MM.1S (cell line): ENCODE measurements around the gene KIAA1755.

ENCODE experiments used
- DNase-seq: peaks from one replicate; pipeline ENCODE4 v3.0.0-alpha.2; 2015
- H2AFZ ChIP-seq: fragments of 300-600 bp; sonication (generic); 2 replicates; pipeline ENCODE4 v1.6.0; 2016; ENCODE audit warnings: antibody characterized with exemption, low read length
- H3F3A ChIP-seq: fragments of 300-600 bp; sonication (generic); 2 replicates; pipeline ENCODE4 v1.6.1; 2016; ENCODE audit warnings: mild to moderate bottlenecking, antibody characterized with exemption, low read length, moderate library complexity, mixed read lengths; ENCODE audit not compliant: insufficient read depth
- H3K27ac ChIP-seq: fragments of 300-600 bp; sonication (generic); 2 replicates; pipeline ENCODE4 v1.5.1; 2016; ENCODE audit warnings: mild to moderate bottlenecking, low read length
- H3K27me3 ChIP-seq: fragments of 300-600 bp; sonication (generic); replicated peaks from 2 replicates; pipeline ENCODE4 v1.6.0; 2016; ENCODE audit warnings: low read length; ENCODE audit not compliant: insufficient read depth
- H3K36me3 ChIP-seq: fragments of 300-600 bp; sonication (generic); replicated peaks from 2 replicates; pipeline ENCODE4 v1.6.1; 2016; ENCODE audit warnings: mild to moderate bottlenecking, low read length, mixed read lengths; ENCODE audit not compliant: insufficient read depth
- H3K4me1 ChIP-seq: fragments of 300-600 bp; sonication (generic); 2 replicates; pipeline ENCODE4 v1.6.1; 2016; ENCODE audit warnings: low read length, mixed read lengths
- H3K4me2 ChIP-seq: fragments of 300-600 bp; sonication (generic); 2 replicates; pipeline ENCODE4 v1.6.0; 2016; ENCODE audit warnings: low read depth, low read length
- H3K4me3 ChIP-seq: fragments of 300-600 bp; sonication (generic); 2 replicates; pipeline ENCODE4 v1.5.1; 2016; ENCODE audit warnings: low read length, mixed read lengths
- H3K79me2 ChIP-seq: fragments of 300-600 bp; sonication (generic); 2 replicates; pipeline ENCODE4 v1.6.1; 2016; ENCODE audit warnings: mixed run types, low read length, mixed read lengths
- H3K9ac ChIP-seq: fragments of 300-600 bp; sonication (generic); 2 replicates; pipeline ENCODE4 v1.6.1; 2016; ENCODE audit warnings: low read length, mixed read lengths
- H3K9me2 ChIP-seq: fragments of 300-600 bp; sonication (generic); replicated peaks from 2 replicates; pipeline ENCODE4 v1.6.1; 2016; ENCODE audit warnings: mild to moderate bottlenecking, low read length, mixed read lengths; ENCODE audit not compliant: insufficient read depth
- H3K9me3 ChIP-seq: fragments of 300-600 bp; sonication (generic); replicated peaks from 2 replicates; pipeline ENCODE4 v1.6.1; 2016; ENCODE audit warnings: mild to moderate bottlenecking, low read length, mixed read lengths; ENCODE audit not compliant: insufficient read depth
- H4K20me1 ChIP-seq: fragments of 300-600 bp; sonication (generic); 2 replicates; pipeline ENCODE4 v1.6.1; 2016; ENCODE audit warnings: mild to moderate bottlenecking, low read length, moderate library complexity, mixed read lengths; ENCODE audit not compliant: insufficient read depth
- EZH2 ChIP-seq: fragments of 300-600 bp; sonication (generic); optimal IDR thresholded peaks from 2 replicates; pipeline ENCODE3; 2017; ENCODE audit warnings: low read depth, mild to moderate bottlenecking, antibody characterized with exemption, low read length, mixed read lengths
- EZH2phosphoT487 ChIP-seq: fragments of 300-600 bp; sonication (generic); IDR thresholded peaks from 2 replicates; pipeline ENCODE4 v1.6.1; 2018; ENCODE audit warnings: antibody characterized with exemption, low read length
- TF ChIP-seq, protein P1 (sequence below): fragments of 300-600 bp; sonication (generic); IDR thresholded peaks from 2 replicates; pipeline ENCODE4 v1.5.1; 2016; ENCODE audit warnings: antibody characterized with exemption, low read length, mixed read lengths

KIAA1755 gene

DNA sequence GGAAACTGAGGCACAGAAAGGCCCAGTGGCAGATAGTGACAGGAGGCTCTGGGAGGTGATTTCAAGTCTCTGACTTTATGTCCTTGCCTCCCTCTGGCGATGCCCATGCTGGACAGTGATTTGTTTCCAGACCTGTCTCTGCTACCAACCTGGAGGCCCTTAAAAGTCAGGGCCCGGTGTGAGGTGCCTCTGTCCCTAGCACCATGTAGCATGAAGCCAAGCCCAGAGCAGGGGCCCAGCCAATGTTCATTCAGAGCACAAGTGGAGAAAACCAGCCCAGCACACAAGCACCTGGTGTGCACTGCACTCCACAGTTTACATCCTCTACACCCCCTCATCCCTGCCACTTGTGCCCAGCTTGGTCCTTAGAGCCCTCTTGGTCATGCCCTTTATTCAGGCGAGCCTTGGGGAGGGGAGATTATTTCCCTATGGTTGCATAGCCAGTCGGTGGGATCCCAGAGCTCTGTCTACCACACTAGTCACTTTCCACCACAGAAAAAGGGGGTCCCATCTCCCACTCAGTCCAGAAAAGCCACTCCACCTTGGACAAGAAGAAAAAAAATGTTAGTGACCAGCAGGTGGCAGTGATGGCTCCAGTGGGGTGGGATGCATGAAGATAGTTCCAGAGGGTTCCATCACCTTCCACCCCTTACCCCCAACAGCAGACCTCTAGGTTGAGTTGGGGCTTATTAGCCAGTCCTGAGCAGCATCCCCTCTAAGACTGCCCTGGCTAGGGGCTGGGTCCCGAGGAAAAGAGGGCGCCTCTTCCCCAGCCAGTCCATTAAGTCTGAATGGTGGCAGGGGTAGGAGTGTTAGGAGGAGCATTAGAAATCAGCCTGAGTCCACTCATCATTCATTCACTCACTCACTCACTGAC, 30.9 kb downstream of the KIAA1755 start:
- H4K20me1 ChIP-seq = no peaks in the 10 kb centered on the region
- H3K9me3 ChIP-seq = no peaks in the 10 kb centered on the region
- H3K79me2 ChIP-seq = no peaks in the 10 kb centered on the region
- peaks cover 10% of the 10 kb centered on the region; the same call in 1 of the 2 replicates for H3F3A ChIP-seq
- no peak overlapping the region for H3K9ac ChIP-seq
- H3K36me3 ChIP-seq = no peaks in the 10 kb centered on the region
- no peak for DNase-seq
- H3K4me3 ChIP-seq = no peak overlapping the region
- H2AFZ ChIP-seq = no peak overlapping the region
- TF ChIP-seq, protein P1, sequence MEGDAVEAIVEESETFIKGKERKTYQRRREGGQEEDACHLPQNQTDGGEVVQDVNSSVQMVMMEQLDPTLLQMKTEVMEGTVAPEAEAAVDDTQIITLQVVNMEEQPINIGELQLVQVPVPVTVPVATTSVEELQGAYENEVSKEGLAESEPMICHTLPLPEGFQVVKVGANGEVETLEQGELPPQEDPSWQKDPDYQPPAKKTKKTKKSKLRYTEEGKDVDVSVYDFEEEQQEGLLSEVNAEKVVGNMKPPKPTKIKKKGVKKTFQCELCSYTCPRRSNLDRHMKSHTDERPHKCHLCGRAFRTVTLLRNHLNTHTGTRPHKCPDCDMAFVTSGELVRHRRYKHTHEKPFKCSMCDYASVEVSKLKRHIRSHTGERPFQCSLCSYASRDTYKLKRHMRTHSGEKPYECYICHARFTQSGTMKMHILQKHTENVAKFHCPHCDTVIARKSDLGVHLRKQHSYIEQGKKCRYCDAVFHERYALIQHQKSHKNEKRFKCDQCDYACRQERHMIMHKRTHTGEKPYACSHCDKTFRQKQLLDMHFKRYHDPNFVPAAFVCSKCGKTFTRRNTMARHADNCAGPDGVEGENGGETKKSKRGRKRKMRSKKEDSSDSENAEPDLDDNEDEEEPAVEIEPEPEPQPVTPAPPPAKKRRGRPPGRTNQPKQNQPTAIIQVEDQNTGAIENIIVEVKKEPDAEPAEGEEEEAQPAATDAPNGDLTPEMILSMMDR = peak; percentile 46
- TF ChIP-seq EZH2phosphoT487 = no peak
- TF ChIP-seq EZH2 = no peak
- H3K27ac ChIP-seq = no peak overlapping the region
- no peak overlapping the region for H3K4me2 ChIP-seq
- H3K9me2 ChIP-seq = no peaks in the 10 kb centered on the region
- H3K27me3 ChIP-seq = no peaks in the 10 kb centered on the region
- peaks cover 24% of the 10 kb centered on the region for H3K4me1 ChIP-seq

DNA sequence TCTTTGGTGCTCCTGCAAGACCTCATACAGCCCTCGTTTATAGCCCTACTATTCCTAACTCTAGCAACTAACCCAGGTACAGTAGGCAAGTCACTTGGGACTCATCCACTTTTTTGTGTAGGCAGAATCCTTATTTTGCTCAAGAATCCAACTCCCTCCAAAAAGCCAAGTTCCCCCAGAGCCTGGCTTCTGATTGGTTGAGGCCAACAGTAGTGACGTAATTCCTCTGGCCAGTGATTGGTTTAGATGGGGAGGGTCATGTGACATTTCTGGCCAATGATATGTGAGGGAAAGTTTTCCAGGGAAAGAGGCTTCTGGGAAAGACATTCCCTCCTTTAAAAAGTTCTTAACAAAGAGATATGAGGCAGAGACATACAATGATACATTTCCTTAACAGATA, 32.1 kb downstream of the KIAA1755 start:
- H3K36me3 ChIP-seq = no peaks in the 10 kb centered on the region
- H3K4me3 ChIP-seq = no peak overlapping the region
- peaks cover 10% of the 10 kb centered on the region; the same call in 1 of the 2 replicates for H3F3A ChIP-seq
- DNase-seq = no peak
- H3K79me2 ChIP-seq = no peaks in the 10 kb centered on the region
- no peaks in the 10 kb centered on the region for H3K27me3 ChIP-seq
- H3K9ac ChIP-seq = no peak overlapping the region
- no peaks in the 10 kb centered on the region for H3K9me3 ChIP-seq
- no peak overlapping the region for H3K27ac ChIP-seq
- no peaks in the 10 kb centered on the region for H4K20me1 ChIP-seq
- TF ChIP-seq EZH2phosphoT487 (no peak), EZH2 (no peak)
- TF ChIP-seq, protein P1 = no peak
- no peak overlapping the region for H2AFZ ChIP-seq
- no peaks in the 10 kb centered on the region for H3K9me2 ChIP-seq
- H3K4me1 ChIP-seq = peaks cover 24% of the 10 kb centered on the region
- H3K4me2 ChIP-seq = no peak overlapping the region

DNA sequence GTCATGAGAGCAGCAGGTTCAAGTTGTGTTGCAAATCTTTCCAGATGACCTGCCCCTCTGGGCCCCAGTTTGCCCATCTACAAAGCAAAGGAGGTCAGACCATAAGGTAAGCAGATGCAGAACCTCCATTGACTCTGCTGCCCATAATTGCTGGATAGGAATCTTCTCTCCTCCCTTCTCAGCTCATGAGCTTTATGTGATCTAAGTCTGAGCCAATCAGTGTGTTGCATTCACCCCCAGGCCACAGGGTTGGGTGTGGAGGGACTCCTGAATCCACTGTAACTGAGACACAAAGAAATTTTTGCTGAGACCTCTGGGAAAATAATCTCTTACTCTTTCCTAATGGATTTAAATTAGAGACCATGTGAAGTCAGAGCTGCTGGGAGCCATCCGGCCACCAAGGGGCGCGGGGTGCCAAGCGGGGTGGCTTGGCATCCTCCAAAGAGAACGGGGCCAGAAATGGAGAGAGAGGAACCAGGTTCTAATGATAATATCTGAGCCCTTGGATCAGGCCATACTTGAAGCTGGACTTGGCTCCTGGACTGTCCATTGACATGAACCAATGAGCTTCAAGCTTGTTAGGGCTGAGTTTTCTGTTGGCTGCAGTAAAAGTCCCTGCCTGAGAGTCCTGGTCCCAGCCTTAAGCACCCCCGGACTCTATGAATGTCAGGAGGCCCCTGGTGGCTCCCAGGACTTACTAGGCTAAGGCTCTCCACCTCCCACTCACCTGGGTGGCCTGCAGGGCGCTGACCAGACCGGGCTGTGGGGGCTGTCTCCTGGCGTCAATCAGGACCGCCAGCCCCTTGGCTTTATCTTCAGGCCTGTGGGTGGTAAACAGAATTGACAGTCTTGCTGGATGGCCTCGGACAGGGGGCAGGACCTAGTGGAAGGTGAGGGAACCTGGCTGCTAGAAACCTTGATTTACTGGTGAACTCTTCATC, 32.8 kb downstream of the KIAA1755 start:
- no peak overlapping the region; the same call in 1 of the 2 replicates for H3K27ac ChIP-seq

More for the DNA sequence above, 32.8 kb downstream of the KIAA1755 start:
- DNase-seq = no peak
- Histone ChIP-seq H3F3A (peaks cover 10% of the 10 kb centered on the region; the same call in 1 of the 2 replicates), H3K4me1 (peaks cover 24% of the 10 kb centered on the region), H4K20me1 (no peaks in the 10 kb centered on the region), H3K4me2 (no peak overlapping the region), H3K9me3 (no peaks in the 10 kb centered on the region), H3K9ac (no peak overlapping the region), H3K36me3 (no peaks in the 10 kb centered on the region), H2AFZ (no peak overlapping the region), H3K79me2 (no peaks in the 10 kb centered on the region), H3K27me3 (no peaks in the 10 kb centered on the region), H3K4me3 (no peak overlapping the region), H3K9me2 (no peaks in the 10 kb centered on the region)
- TF ChIP-seq EZH2phosphoT487 = no peak
